ENCODE measurements around the gene LTBP2. TPM values are rescaled to one million over a fixed set of nuclear protein-coding genes. Genes with fewer than 3 reads are reported as not detected.

Gene LTBP2
- total RNA-seq, 1 donor: 493 TPM

DNA sequence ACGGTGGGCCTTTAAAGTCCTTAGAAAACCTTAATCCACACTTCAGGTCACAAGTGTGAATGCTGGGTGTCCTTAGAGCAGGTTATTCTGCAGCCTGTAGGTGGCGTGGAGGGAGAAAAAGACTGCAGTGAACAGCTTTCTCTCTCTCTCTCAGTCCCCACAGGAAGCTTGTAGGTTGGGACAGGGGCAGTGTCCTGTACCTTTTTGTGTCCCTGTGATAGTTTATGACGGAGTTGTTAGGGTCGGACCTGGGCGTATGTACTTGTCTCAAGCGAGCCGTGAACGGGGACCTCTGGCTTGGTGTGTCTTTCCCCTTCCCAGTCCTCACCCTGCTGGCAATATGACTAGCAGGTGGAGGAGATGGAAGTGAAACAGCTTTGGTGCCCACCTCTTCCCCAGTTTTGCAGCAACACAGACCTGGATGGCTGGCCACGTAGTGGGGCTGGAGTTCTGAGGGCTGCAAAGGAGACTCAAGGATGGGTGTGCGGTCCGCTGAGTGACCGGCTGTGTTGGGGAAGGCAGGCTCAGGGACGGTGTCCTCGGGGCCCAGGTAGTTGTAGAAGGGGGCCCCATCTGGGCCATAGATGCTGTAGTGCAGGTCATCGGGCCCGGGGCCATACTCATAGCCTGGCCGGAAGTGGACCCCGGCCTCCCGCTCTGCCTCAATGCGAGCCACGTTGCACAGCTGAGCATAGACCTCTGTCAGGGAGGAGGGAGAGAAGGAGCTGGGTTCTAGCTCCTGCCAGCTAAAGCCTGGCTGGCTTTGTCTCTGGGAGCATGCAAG is 109.6 kb downstream of the LTBP2 start:
- Histone ChIP-seq H3K4me1 (ENCODE audit: insufficient read depth, low read length) (no peaks in the 10 kb centered on the region), H3K36me3 (ENCODE audit: insufficient read depth, low read length) (peaks cover 93% of the 10 kb centered on the region), H3K27ac (ENCODE audit: low read depth, low read length) (no peak overlapping the region), H3K4me3 (ENCODE audit: insufficient read depth, low read length) (no peak overlapping the region), H4K20me1 (ENCODE audit: insufficient read depth, low read length) (peaks cover 12% of the 10 kb centered on the region), H2AFZ (ENCODE audit: low read length) (no peak overlapping the region), H3K4me2 (ENCODE audit: insufficient read depth, low read length) (no peak overlapping the region), H3K27me3 (ENCODE audit: insufficient read depth, low read length) (no peaks in the 10 kb centered on the region), H3K9me3 (ENCODE audit: low read depth, low read length) (no peaks in the 10 kb centered on the region), H3K79me2 (ENCODE audit: insufficient read depth, low read length) (peaks cover 3% of the 10 kb centered on the region)
- TF ChIP-seq CTCF (IDR thresholded peaks at IDR 0.05; ENCODE audit: extremely low read depth, low read depth, low read length): peak; percentile 53
- no peak for DNase-seq (ENCODE audit: insufficient read length, low spot score, missing footprints)

DNA sequence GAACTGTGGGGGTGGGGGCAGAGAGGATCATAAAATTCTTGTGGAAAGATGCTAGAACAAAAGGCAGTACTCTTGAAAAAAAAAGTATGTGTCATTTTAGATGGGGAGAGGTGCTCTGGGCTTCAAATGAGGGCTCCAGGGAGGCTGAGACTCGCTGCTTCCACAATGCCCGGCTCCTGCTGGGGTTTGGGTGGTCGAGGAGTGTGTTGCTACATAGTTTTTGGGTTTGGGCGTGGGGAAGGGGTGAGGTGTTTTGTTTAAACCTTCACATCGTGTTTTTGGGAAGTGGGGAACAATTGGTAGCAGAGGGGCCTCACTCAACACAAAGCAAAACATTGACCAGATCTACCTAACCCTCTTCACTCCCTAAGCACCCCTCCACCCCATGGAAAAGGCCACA is 110.3 kb downstream of the LTBP2 start:
- H3K79me2 ChIP-seq (ENCODE audit: insufficient read depth, low read length): peaks cover 3% of the 10 kb centered on the region
- no peaks in the 10 kb centered on the region for H3K9me3 ChIP-seq (ENCODE audit: low read depth, low read length)
- no peak for DNase-seq (ENCODE audit: insufficient read length, low spot score, missing footprints)
- H2AFZ ChIP-seq (ENCODE audit: low read length): no peak overlapping the region
- no peak overlapping the region for H3K4me2 ChIP-seq (ENCODE audit: insufficient read depth, low read length)
- peaks cover 12% of the 10 kb centered on the region for H4K20me1 ChIP-seq (ENCODE audit: insufficient read depth, low read length)
- no peaks in the 10 kb centered on the region for H3K27me3 ChIP-seq (ENCODE audit: insufficient read depth, low read length)
- H3K36me3 ChIP-seq (ENCODE audit: insufficient read depth, low read length): peaks cover 85% of the 10 kb centered on the region
- TF ChIP-seq CTCF (IDR thresholded peaks at IDR 0.05; ENCODE audit: extremely low read depth, low read depth, low read length): no peak
- no peak overlapping the region for H3K27ac ChIP-seq (ENCODE audit: low read depth, low read length)
- no peaks in the 10 kb centered on the region for H3K4me1 ChIP-seq (ENCODE audit: insufficient read depth, low read length)
- no peak overlapping the region for H3K4me3 ChIP-seq (ENCODE audit: insufficient read depth, low read length)

GRCh38 chr14:74501135-74501614 is 110.9 kb downstream of the LTBP2 start:
- H3K79me2 ChIP-seq (ENCODE audit: insufficient read depth, low read length): peaks cover 3% of the 10 kb centered on the region
- no peak overlapping the region for H3K4me2 ChIP-seq (ENCODE audit: insufficient read depth, low read length)
- peak; percentile 77 for TF ChIP-seq CTCF (IDR thresholded peaks at IDR 0.05; ENCODE audit: extremely low read depth, low read depth, low read length)
- peaks cover 80% of the 10 kb centered on the region for H3K36me3 ChIP-seq (ENCODE audit: insufficient read depth, low read length)
- peak overlapping the region; percentile 10 for H3K27ac ChIP-seq (ENCODE audit: low read depth, low read length)
- H3K4me3 ChIP-seq (ENCODE audit: insufficient read depth, low read length): no peak overlapping the region
- no peaks in the 10 kb centered on the region for H3K27me3 ChIP-seq (ENCODE audit: insufficient read depth, low read length)
- no peak overlapping the region for H2AFZ ChIP-seq (ENCODE audit: low read length)
- peaks cover 12% of the 10 kb centered on the region for H4K20me1 ChIP-seq (ENCODE audit: insufficient read depth, low read length)
- peak; percentile 94 for DNase-seq (ENCODE audit: insufficient read length, low spot score, missing footprints)
- no peaks in the 10 kb centered on the region for H3K9me3 ChIP-seq (ENCODE audit: low read depth, low read length)
- H3K4me1 ChIP-seq (ENCODE audit: insufficient read depth, low read length): peaks cover 3% of the 10 kb centered on the region

DNA sequence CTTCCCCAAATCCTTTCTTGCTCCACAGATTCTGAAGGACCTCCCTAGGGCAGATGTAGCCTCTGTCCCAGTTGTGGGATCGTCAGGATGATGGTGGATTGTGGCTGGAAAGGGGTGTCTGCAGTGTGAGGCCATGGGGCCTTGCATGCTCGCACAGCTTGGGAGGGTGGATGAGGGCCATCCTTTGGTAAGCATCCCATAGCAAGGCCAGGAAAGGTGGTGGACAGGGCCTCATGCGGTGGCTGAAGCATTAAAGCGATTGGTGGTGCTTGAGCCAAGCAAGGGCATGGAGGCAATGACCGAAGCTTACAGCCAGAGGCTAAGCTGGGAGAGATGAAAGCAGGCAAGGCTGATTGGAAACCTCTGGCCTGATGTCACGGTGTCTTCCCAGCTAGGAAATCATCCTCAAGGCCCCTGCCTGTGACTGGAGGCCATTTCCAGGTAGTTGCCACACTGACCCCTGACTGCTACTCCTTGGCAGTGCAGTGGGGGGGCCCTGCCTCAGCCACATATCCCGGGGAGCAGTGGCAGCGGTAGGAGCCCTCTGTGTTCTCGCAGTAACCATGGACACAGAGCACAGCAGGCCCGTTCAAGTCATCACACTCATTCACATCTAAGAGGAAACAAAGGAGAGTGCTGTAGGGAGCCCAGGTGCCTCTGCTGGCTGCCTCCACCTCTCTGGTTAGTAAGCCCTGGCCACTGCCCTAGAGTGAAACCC is 111.5 kb downstream of the LTBP2 start:
- no peak overlapping the region for H3K4me3 ChIP-seq (ENCODE audit: insufficient read depth, low read length)
- H2AFZ ChIP-seq (ENCODE audit: low read length): no peak overlapping the region
- peaks cover 3% of the 10 kb centered on the region for H3K79me2 ChIP-seq (ENCODE audit: insufficient read depth, low read length)
- no peak overlapping the region for H3K4me2 ChIP-seq (ENCODE audit: insufficient read depth, low read length)
- H3K27me3 ChIP-seq (ENCODE audit: insufficient read depth, low read length): no peaks in the 10 kb centered on the region
- no peaks in the 10 kb centered on the region for H3K9me3 ChIP-seq (ENCODE audit: low read depth, low read length)
- peak overlapping the region; percentile 10 for H3K27ac ChIP-seq (ENCODE audit: low read depth, low read length)
- H3K4me1 ChIP-seq (ENCODE audit: insufficient read depth, low read length): peaks cover 9% of the 10 kb centered on the region
- no peak for DNase-seq (ENCODE audit: insufficient read length, low spot score, missing footprints)
- H3K36me3 ChIP-seq (ENCODE audit: insufficient read depth, low read length): peaks cover 74% of the 10 kb centered on the region
- TF ChIP-seq CTCF (IDR thresholded peaks at IDR 0.05; ENCODE audit: extremely low read depth, low read depth, low read length): no peak
- H4K20me1 ChIP-seq (ENCODE audit: insufficient read depth, low read length): peaks cover 12% of the 10 kb centered on the region

Measured in osteoblast (primary cell).